ENCODE data around the gene GRID1. TPM values are rescaled to one million over a fixed set of nuclear protein-coding genes. Genes with fewer than 3 reads are reported as not detected.

Gene GRID1
- total and polyA plus RNA-seq, 9 of the 15 experiments (the other 6 are each of a cell fraction or from before 2014, with no cell fraction given) = 0.01 to 7.2 (median 1.2) TPM

DNA sequence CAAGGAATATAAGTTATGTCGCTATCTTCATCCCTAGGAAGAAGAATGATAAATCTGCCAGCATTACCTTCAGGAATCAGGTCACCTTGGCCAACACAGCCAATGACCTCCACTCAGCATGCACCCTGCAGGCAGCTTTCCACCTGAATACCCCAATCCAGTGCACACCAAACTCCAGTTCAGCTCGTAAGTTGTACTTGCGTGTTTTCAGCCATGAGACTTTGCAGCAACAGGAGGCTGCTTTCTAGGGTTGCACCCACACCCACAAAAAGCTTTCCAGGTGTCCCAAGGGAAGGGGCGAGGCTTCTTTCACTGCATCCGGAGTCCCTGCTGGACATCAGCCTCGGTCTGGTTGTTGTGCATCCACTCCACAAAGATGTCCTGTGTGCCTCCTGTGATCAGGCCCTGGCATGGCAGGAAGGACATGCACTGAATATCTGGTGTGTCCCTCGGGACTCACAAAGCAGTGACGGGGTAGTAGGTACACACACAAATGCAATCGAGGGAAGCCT is 282.9 kb downstream of the GRID1 start:
- ChIA-PET CTCF (ENCODE audit: low intra/inter-chr PET ratio) (no interaction called here), POLR2A (no interaction called here)
- Histone ChIP-seq H3K27me3 (ENCODE audit: control insufficient read depth in 2 of 2, insufficient read depth in 2 of 2, low read length in 2 of 2) (peaks cover 10 to 35% of the 10 kb centered on the region in 2 experiments; a peak in 4 of 5 replicates), H2AFZ (ENCODE audit: low read depth, low read length) (no peak overlapping the region), H3K9me1 (ENCODE audit: control insufficient read depth, insufficient read depth, low read length) (peaks cover 2% of the 10 kb centered on the region), H3K9ac (ENCODE audit: insufficient read depth in 1 of 2, low read depth in 2 of 2, low read length in 2 of 2) (no peak overlapping the region), H3K36me3 (ENCODE audit: control insufficient read depth, insufficient read depth, low read length) (no peaks in the 10 kb centered on the region), H3K9me3 (replicated peaks; ENCODE audit: control insufficient read depth, insufficient read depth, low read depth, low read length) (no peaks in the 10 kb centered on the region), H3K4me3 (no peak overlapping the region), H3K79me2 (ENCODE audit: control insufficient read depth, insufficient read depth, low read length) (no peaks in the 10 kb centered on the region), H4K20me1 (replicated peaks; ENCODE audit: control insufficient read depth, insufficient read depth, low read length) (peaks cover 7% of the 10 kb centered on the region; the same call in 1 of the 2 replicates), H3K27ac (ENCODE audit: extremely low read depth, low read depth, low read length) (no peak overlapping the region), H3K4me2 (ENCODE audit: insufficient read depth, low read length) (no peak overlapping the region), H3K4me1 (replicated peaks in 1 of 2; ENCODE audit: control insufficient read depth in 2 of 2, insufficient read depth in 2 of 2, low read length in 2 of 2) (peaks cover 8 to 10% of the 10 kb centered on the region in 2 experiments)
- TF ChIP-seq TEAD4 (IDR thresholded peaks at IDR 0.05; ENCODE audit: low read length) = no peak
- TF ChIP-seq TEAD4 (CRISPR knock-in tag; IDR thresholded peaks at IDR 0.05; ENCODE audit: borderline replicate concordance) = no peak
- TF ChIP-seq ZNF431 (CRISPR knock-in tag; IDR thresholded peaks at IDR 0.05) = no peak
- TF ChIP-seq RBM25 (IDR thresholded peaks at IDR 0.05; ENCODE audit: low read depth, low read length, severe bottlenecking) = no peak
- no peak for TF ChIP-seq RBBP5 (IDR thresholded peaks at IDR 0.05; ENCODE audit: borderline replicate concordance, insufficient read depth, low read length, poor library complexity, severe bottlenecking)
- TF ChIP-seq XRCC3 (IDR thresholded peaks at IDR 0.05) = no peak
- TF ChIP-seq KDM2B (CRISPR knock-in tag; IDR thresholded peaks at IDR 0.05) = no peak
- no peak for TF ChIP-seq ELF2 (CRISPR knock-in tag; IDR thresholded peaks at IDR 0.05)
- no peak for TF ChIP-seq E2F5 (CRISPR knock-in tag; IDR thresholded peaks at IDR 0.05)
- TF ChIP-seq, protein P1, sequence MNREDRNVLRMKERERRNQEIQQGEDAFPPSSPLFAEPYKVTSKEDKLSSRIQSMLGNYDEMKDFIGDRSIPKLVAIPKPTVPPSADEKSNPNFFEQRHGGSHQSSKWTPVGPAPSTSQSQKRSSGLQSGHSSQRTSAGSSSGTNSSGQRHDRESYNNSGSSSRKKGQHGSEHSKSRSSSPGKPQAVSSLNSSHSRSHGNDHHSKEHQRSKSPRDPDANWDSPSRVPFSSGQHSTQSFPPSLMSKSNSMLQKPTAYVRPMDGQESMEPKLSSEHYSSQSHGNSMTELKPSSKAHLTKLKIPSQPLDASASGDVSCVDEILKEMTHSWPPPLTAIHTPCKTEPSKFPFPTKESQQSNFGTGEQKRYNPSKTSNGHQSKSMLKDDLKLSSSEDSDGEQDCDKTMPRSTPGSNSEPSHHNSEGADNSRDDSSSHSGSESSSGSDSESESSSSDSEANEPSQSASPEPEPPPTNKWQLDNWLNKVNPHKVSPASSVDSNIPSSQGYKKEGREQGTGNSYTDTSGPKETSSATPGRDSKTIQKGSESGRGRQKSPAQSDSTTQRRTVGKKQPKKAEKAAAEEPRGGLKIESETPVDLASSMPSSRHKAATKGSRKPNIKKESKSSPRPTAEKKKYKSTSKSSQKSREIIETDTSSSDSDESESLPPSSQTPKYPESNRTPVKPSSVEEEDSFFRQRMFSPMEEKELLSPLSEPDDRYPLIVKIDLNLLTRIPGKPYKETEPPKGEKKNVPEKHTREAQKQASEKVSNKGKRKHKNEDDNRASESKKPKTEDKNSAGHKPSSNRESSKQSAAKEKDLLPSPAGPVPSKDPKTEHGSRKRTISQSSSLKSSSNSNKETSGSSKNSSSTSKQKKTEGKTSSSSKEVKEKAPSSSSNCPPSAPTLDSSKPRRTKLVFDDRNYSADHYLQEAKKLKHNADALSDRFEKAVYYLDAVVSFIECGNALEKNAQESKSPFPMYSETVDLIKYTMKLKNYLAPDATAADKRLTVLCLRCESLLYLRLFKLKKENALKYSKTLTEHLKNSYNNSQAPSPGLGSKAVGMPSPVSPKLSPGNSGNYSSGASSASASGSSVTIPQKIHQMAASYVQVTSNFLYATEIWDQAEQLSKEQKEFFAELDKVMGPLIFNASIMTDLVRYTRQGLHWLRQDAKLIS (CRISPR knock-in tag; IDR thresholded peaks at IDR 0.05) = no peak
- no peak for TF ChIP-seq ARID2 (IDR thresholded peaks at IDR 0.05)
- no peak for TF ChIP-seq CXXC5 (CRISPR knock-in tag; IDR thresholded peaks at IDR 0.05)
- TF ChIP-seq POLR2A (conservative IDR thresholded peaks at IDR 0.05) = no peak
- TF ChIP-seq, protein P2, sequence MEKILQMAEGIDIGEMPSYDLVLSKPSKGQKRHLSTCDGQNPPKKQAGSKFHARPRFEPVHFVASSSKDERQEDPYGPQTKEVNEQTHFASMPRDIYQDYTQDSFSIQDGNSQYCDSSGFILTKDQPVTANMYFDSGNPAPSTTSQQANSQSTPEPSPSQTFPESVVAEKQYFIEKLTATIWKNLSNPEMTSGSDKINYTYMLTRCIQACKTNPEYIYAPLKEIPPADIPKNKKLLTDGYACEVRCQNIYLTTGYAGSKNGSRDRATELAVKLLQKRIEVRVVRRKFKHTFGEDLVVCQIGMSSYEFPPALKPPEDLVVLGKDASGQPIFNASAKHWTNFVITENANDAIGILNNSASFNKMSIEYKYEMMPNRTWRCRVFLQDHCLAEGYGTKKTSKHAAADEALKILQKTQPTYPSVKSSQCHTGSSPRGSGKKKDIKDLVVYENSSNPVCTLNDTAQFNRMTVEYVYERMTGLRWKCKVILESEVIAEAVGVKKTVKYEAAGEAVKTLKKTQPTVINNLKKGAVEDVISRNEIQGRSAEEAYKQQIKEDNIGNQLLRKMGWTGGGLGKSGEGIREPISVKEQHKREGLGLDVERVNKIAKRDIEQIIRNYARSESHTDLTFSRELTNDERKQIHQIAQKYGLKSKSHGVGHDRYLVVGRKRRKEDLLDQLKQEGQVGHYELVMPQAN (IDR thresholded peaks at IDR 0.05; ENCODE audit: borderline replicate concordance) = no peak
- no peak for TF ChIP-seq U2AF1 (optimal IDR thresholded peaks at IDR 0.05; ENCODE audit: low read depth, low read length)
- no peak for TF ChIP-seq IRF1 (CRISPR knock-in tag; IDR thresholded peaks at IDR 0.05; ENCODE audit: borderline replicate concordance)
- intact Hi-C loops (cut with micrococcal nuclease) (no loop called here), in situ Hi-C loops (cut with MboI) (no loop called here)
- DNase-seq (ENCODE audit: extremely low read depth in 1 of 4, low spot score in 3 of 4) (no peak), FAIRE-seq (no peak), ATAC-seq (no peak)
- 19% methylated on average over 9 of the region's 9 CpGs for WGBS (ENCODE audit: insufficient coverage, low coverage, missing lambda C conversion rate)
- BruUV-seq (replicated peaks) = no TSS peak
